Measurements from ENCODE around the gene HIPK3.
A peak's percentile ranks its signal among the peaks of the same experiment; 100 is the strongest.

HIPK3 gene

GRCh38 chr11:33373636-33374035, 116.5 kb downstream of the HIPK3 start:
- ChIA-PET CTCF (interaction anchor here (0.7 to 1.5 kb wide), 3 partner anchors 11 to 468 kb away, joined by 3 to 4 read pairs (median 3); no protein-coding TSS in a partner anchor), POLR2A (no interaction called here)
- no peak for TF ChIP-seq CTCF (IDR thresholded peaks at IDR 0.05; ENCODE audit: control extremely low read depth, extremely low read depth, low read depth, missing control alignments)
- DNase-seq (ENCODE audit: extremely low spot score): no peak

- ChIA-PET CTCF (interaction anchor here (0.7 to 1.2 kb wide), 2 partner anchors 313 to 367 kb away, joined by 3 read pairs; no protein-coding TSS in a partner anchor), POLR2A (no interaction called here)
- TF ChIP-seq CTCF (IDR thresholded peaks at IDR 0.05; ENCODE audit: control extremely low read depth, extremely low read depth, low read depth, missing control alignments): no peak
- no peak for DNase-seq (ENCODE audit: extremely low spot score)
Observed at GRCh38 chr11:33375236-33375635, 118.1 kb downstream of the HIPK3 start.

- peak; percentile 44 for DNase-seq (ENCODE audit: extremely low spot score)
- ChIA-PET POLR2A (no interaction called here), CTCF (interaction anchor here (0.7 to 1.2 kb wide), 2 partner anchors 312 to 367 kb away, joined by 3 read pairs; no protein-coding TSS in a partner anchor)
- TF ChIP-seq CTCF (IDR thresholded peaks at IDR 0.05; ENCODE audit: control extremely low read depth, extremely low read depth, low read depth, missing control alignments): no peak
Observed at GRCh38 chr11:33375688-33376311, 118.6 kb downstream of the HIPK3 start, which contains the start of gene KIAA1549L. KIAA1549L (plus strand) TSS chr11:33376108.

GRCh38 chr11:33376331-33377310, 119.4 kb downstream of the HIPK3 start:
- peak; percentile 41 for DNase-seq (ENCODE audit: extremely low spot score)
- POLR2A ChIA-PET: no interaction called here
- no peak for TF ChIP-seq CTCF (IDR thresholded peaks at IDR 0.05; ENCODE audit: control extremely low read depth, extremely low read depth, low read depth, missing control alignments)
- CTCF ChIA-PET: no interaction called here

GRCh38 chr11:33377412-33378370, 120.5 kb downstream of the HIPK3 start:
- no peak for DNase-seq (ENCODE audit: extremely low spot score)
- TF ChIP-seq CTCF (IDR thresholded peaks at IDR 0.05; ENCODE audit: control extremely low read depth, extremely low read depth, low read depth, missing control alignments): no peak
- POLR2A ChIA-PET: no interaction called here
- CTCF ChIA-PET: no interaction called here
